CD4-positive, alpha-beta T cell treated with Interleukin-15 for 1 hour (primary cell): Measurements from ENCODE around the gene SAYSD1.

Experiments
- DNase-seq: peaks from one replicate; pipeline ENCODE4 v3.0.0-alpha.2; 2020

The SAYSD1 gene

DNA sequence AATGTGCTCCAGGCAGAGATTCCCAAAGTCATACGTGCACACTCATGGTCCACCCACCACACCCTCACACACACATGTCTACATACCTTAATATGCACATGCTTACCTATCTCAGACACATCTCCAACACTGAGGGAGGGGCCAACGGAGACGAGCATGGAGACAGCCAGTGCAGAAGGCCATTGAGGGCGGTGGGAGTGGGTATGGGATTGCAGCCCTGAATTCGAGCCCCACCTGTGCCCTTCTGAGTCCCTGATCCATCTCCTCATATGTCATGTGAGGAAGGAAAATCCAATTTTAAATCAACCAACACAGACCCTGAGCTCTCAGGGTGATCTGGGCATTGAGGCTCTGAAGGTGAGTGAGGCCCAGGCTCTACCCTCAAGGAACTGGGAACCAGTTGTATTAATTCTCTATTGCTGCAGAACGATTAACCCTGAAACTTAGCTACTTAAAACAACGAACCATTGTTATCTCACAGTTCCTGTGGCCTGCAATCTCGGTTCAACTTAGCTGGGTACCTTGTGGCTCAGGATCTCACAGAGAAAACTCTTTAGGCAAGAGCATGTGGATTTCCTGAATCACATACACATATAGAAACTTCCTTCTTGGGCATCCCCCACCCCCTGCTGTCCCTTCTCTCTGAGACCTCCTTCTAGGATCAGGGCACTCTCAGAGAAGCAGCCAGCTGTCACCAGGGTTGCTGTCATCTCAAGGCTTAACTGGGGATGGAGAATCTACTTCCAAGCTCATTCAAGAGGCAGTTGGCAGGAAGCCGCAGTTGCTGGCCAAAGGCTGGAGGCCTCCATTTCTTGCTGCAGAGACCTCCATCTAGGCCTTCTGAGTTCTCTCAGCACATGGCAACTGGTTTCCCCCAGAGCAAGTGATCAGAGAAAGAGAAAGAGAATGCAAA is 38.1 kb downstream of the SAYSD1 start:
- no peak for DNase-seq

DNA sequence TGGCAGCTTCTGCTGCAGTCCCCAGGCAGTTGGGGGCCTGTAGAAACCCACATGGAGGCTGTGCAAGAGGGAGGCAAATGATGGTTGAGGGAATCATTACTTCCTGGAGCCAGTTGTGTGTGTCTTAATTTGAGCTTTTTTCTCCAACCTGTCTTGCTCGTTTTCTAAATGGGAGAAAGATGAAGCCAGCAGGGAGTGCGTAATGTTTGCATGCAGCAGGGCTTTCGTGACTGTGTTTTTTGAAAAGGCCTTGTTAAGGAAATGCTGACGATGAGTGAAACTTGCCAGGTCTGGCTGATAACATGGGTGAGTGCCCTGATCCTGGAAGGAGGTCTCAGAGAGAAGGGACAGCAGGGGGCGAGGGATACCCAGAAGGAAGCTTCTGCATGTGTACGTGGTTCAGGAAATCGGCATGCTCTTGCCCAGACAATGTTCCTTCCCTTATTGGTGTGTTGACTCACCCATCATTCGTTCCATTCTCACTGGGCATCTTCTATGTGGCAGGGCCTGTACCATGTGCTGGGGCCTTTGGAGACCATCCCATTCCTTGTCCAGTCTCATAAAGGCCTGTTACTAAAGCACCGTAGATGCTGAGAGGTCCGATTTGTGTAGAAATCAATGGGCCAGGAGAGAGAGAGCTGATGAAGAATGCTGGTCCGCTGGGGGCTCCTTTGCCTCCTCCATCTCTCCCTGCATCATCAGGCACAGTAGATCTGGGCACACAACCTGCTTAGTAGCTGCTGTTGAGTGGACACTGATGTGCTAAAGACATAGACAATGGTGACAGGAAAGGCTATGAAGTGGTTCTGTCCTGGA is 39.0 kb downstream of the SAYSD1 start:
- DNase-seq, result no peak

DNA sequence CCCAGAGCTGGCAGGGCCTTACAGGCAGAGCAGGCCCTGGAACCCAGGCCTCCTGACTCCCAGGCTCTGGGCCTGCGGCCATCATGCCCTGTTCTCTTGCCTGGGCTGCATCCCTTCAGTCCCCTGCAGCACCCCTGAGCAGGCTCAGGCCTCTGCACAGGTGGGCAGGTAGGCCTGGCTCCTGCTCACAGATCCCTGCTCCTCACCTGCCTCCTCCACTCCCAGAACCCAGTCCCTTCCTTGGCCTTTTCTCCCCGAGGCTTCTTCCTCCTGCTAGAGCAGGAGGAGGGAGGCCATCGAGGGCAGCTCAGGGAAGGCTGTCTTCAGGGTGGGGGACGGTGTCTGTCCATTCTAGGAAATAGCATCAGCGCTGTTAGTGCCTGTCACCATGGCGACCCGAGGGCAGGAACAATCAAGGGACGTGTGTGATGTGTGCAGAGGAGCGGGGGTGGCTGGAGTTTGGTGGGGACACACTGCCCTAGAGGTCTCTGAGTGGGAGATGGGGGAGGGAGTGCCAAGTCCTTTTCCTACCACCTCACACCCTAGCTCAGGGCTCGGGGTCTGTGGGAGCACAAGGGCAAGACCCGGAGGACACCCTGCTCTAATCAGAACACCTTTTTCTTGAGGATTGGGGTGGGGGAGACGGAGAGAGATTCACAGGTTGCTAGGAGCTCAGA is 39.8 kb downstream of the SAYSD1 start:
- DNase-seq, result no peak

DNA sequence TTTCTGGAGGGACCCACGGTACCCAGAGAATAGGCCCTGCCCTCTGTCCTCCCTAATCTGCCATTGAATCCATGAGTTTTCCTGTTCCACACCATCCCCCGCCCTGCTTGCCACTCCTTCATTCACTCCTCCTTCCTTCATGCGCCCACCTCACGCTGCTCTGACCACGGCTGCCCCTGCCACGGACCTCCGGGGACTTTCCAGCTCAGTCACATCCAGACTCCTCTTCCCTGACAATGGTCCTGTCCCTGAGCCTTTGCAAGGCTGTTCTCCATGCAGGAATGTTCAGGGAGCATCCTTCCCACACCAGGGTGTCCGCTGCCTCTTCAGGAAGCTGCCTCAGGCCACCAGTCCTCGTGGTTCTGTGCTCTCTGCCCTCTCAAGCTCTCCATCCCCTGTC is 40.5 kb downstream of the SAYSD1 start:
- no peak for DNase-seq

DNA sequence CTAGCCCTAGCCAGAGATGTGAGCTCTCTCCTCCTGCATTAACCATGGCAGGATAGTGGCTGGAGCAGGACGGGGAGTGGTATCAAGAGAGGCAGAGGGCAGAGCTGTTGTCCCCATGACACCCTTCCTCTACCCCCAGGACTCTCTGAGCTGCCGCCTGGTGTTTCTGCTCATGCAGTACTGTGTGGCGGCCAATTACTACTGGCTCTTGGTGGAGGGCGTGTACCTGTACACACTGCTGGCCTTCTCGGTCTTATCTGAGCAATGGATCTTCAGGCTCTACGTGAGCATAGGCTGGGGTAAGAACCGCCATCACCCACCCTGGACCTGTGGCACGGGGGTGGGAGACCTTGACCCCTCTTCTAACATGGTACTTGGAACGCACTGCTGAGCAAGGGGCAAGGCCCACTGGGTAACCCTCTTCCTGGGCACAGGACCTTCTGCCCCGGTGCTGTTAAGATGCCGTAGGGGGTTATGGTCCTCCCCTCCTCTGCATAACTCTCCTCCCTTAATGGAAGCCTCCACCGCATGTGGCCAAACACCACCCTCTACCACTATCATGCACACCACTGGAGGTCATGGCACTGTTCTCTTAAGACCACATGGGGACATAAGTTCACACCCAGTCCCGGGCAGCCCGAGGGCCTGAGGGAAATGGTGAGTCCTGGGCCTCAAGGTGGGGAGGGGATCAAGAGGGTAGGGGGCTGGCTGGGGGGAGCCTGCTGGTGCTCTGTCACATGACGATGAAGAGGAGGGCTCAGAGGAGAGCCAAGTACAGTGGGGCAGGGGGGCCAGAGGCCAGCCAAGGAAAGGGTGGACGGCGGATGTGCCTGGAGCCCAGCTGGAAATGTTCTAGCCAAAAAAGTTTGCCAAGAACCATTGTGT is 41.3 kb downstream of the SAYSD1 start:
- peak; percentile 14 for DNase-seq

DNA sequence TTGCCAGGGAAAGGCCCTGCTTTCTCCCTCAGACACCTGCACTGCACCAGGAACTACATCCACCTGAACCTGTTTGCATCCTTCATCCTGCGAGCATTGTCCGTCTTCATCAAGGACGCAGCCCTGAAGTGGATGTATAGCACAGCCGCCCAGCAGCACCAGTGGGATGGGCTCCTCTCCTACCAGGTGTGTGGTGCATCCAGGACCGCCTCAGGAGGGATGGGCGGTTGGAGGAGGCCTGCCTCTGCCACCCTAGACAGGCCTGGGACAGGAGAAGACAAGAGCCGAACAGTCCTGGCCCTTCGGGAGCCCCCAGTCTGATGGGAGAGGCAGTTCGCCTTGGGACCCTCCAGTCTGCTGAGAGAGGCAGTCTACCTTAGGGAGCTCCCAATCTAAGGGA is 42.2 kb downstream of the SAYSD1 start:
- DNase-seq, result peak; percentile 6

DNA sequence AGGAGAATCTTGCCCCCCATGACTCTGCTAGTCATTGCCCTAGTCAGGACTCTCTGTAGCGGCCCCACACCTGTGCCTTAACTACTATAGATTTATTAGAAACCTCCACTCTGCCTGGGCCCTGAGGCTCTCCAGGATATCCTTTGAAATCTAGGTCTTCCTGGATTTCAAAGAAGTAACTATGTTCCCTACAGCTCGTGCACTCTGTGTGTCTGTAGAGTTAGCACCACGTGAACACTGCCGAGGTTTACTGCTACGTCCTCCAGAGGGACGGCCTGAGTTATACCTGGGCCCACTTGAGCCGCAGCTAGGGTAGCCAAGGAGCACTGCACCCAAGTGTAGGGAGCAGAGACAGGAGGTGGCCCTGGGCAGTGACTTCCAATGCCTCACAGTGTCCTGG is 46.6 kb downstream of the SAYSD1 start:
- no peak for DNase-seq

DNA sequence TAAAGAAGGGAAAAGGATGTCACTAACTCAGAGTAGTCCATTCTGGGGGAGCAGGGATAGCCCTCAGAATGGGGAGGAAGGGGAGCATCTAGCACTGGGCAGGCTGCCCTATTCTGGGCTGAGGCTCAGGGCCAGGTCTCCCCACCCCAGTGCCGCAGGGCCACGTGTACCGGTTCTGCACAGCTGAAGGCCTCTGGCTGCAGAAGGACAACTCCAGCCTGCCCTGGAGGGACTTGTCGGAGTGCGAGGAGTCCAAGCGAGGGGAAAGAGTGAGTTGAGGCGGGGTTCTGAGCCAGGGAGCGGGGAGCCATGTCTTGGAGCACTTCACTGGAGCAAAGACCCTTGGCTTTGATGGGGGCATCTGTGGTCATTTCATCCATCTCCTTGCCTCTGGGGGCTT is 49.4 kb downstream of the SAYSD1 start:
- peak; percentile 4 for DNase-seq

DNA sequence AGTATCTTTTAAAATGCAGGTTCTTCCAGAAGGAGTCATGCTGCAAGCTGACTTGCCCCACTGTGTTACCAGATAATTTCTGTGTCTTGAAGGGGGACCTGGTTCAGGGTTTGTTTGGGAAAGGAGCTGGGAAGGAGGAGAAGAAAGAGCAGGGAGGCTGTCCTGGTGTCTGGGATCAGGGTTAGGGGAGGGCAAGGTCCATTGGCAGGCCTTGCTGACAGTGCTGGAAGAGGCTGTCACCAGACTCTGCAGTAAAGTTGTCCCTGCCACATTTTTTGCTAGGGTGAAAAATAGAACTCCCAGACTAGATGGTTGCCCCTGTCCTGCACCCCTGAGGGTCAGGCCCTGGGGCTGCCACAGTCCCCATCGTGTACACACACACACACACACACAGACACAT is 51.5 kb downstream of the SAYSD1 start:
- DNase-seq, result peak; percentile 3

DNA sequence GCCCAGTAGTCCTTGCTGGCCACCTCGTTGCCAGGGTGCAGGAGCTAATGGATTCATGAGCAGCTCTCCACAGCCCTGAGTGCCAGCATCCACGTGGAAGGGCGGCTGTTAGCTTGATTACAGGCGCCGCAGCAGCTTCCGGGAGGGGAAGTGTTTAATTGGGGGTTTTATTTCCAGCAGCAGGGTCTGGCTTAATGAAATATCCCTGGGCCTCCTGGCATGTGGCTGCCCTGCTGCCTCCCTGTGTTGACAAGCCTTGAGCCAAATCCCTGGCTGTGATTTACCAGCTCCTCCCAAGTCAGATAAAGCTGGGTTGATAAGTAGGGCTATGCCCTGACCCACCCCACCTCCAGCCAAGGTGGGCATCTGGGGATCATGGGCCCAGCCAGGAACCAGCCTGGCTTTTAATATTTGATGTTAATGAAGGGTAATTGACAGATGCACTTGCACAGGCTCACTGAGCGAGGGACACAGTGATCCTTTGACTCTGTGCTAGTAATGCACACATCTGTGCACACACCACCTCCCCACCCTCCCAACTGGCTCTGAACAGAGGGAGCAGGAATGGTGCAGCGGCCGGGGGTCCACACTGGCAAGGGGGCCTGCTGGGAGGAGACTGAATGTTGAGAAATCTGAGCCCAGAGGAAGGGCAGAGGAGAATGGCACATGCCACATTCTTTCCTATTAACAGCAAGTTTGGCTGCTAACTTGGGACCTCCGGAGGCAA is 52.8 kb downstream of the SAYSD1 start:
- DNase-seq, result peak; percentile 6

DNA sequence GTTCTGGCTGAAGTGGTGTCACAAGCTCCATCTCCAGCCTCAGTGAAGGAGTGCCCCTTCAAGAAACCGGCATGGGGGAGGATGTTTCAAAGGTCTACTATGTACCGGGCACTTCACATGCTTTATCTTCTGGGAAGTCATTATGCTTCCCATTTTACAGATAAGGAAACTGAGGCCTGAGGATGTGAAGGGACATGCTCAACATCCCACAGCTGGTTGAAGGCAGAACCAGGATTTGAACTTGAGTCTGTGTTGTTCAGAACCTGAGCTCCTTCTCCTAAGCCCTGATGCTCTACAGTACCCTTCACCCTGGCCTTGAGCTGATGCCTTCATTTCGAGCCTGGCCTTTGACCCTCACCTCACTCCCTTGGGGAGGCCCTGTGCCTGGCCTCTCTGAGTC is 53.4 kb downstream of the SAYSD1 start:
- DNase-seq, result no peak

DNA sequence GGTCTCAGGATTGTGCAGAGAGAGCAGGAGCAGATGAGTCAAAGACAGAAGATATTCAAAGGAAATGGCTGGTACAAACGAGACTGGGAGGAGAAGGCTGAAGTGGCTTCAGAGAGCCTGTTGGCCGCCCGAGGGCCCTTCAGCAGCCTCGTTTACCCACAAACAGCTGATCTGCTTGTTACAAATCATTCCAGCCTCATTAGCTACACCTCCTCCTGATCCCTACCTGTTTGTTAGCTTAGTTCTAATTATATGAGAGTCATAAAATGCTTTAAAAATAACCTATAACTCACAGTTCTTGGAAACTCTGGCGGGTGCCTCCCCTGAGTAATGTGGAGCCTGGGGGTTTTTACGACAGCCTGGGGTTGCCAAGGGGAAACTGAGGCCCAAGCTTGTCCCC is 53.8 kb downstream of the SAYSD1 start:
- DNase-seq, result peak; percentile 8

DNA sequence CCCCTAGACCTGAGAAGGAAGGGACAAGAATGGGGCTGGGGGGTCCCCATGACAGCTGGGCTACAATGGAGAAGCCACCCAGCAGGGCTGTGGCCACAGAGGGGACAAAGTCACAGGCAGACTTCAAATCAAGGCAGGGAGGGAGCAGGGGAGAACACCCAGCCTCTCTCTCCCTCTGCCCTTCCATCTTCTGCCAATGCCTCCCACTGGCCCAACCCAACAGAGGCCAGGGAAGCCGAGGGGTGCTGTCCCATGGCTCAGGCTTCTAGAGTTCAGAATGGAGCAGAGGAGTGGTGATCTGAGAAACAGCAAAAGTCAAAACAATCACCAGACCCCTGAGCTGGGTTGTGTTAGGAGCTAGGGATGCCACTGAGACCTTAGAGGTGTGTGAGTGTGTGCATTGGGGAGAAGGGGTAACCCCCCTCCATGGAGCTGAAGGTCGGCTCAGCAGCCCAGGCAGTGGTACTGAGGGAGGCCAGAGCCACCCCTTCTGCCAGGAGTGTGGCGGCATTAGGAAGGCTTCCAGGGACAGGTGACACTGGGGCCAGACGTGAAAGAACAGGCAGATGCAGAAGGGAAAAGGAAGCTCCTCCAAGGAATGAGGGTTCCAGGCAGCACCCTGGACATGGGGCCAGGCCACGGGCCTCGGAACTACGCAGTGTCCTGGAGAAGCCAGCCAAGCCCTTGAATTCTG is 54.4 kb downstream of the SAYSD1 start:
- no peak for DNase-seq

DNA sequence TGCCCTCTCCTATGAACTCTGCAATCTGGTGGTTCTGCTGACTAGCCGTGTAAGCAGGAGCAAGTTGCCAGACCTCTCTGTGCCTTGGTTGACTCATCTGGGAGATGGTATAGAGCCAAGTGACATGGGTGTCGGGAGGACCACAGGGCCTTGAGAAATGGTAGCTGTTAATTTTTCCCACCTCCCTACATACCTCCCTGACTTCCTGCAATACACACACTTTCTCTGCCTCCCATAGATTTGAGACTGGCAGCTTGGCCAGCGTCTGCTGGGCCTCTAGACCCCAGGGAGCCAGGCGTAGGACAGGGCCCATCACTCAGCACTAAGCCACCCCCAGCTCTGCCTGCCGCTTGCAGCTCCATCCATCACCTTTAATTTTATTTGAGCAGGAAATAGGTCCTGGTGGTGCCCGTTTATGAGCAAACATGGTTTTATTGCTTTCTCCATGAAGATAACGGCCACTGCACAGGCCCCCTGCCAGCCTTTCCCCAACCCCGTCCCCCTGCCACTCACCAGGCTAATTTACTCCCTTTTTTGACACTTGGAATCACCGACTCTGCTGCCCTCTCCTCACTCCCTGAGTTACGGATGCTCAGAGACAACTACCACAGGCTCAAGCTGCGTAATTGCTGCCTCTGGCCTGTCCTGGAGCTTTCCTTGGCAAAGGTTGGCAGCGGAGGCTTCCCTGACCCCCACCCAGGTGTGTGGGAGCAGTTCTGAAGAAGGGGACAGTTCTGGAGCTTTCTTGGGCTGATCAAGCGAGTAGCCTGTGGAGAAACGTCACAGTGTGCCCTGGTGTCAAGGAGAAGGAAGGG is 55.3 kb downstream of the SAYSD1 start:
- DNase-seq, result no peak

DNA sequence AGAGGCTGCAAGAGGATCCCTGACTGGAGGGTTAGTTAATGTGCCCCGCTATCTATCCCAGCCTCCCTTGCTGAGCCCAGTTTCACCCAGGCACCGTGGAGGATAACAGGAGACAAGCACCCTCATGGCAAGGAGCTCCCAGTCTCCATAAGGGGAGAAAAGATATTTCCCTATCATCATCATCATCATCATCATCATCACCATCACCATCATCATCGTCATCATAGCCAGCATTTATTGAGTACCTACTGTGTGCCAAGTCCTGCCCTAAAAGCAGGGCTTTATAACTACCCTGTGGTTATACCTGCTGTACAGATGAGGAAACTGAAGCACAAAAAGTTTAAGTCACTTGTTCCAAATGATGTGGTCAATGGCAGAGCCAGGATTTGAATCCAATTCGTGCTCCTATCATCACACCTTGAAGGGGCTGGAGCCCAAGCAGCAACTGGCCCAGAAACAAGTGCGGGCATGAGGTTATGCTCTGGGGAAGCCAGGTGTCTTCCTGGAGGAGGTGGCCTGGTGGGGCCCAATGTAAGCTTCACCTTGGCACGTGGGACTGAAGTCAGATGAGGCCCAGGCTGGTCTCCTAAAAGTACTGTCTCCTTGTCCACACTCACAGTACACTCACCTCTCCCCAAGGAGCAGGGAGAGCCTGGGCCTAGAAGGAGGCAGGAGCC is 56.4 kb downstream of the SAYSD1 start:
- no peak for DNase-seq

DNA sequence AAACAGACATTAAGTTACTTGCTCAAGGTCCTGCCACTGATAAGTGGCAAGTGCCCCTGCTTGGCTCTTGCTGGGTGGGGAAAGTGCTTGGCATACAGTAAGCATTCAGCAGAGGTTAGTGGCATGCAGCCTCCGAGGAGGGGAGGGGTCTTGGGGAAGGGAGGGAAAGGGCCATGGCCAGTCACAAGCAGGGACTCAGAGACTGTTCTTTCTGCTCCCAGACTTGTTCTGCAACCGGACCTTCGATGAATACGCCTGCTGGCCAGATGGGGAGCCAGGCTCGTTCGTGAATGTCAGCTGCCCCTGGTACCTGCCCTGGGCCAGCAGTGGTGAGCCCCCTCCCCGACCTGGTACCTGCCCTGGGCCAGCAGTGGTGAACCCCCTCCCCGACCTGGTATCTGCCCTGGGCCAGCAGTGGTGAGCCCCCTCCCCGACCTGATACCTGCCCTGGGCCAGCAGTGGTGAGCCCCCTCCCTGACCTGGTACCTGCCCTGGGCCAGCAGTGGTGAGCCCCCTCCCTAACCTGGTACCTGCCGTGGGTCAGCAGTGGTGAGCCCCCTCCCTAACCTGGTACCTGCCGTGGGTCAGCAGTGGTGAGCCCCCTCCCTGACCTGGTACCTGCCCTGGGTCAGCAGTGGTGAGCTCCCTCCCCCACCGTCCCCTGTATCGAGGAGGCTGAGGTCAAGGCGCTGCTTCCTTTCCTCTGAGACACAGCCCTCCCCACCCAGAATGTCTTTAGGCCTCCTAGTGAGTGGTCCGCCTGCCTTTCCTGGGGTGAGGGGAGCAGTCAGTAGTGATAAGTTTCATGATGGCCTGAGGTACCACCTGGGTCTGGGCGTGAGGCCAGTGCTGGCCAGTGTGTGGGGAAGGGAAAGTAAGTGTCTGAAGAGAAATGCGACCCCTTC is 57.5 kb downstream of the SAYSD1 start:
- DNase-seq, result no peak

DNA sequence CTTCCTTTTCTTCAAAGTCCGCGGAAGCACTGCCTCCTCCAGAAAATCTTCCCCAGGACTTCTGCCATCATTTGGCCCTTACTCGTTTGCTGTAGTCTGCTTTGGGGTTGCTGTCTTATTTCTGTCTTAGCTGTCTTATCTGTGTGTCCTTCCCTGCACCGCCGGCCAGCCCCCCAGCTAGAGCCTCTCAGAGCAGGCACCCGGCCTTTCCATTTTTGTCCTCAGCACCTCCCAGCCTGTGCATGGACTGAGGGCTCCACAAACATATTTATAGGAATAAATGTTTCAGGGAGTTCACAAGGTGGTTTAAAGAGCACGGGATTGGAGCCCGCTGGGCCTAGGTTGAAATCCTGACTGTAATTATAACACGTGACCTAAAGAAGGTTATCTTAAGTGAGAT is 58.3 kb downstream of the SAYSD1 start:
- no peak for DNase-seq

DNA sequence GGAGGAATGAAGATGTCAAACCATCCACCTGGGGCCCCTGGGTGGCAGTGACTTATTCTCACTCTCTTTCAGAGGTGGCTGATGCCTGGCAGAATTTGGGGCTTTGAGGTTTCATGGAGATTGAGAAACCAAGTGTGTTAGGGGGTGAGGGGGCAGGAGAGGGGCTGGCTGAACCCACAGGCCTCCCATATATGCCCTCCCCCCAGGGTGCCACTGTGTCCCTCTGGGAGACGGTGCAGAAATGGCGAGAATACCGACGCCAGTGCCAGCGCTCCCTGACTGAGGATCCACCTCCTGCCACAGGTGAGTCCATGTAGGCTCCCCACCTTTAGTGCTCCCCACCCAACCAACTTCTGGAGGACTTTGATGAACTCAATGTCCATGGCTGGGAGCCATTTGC is 58.8 kb downstream of the SAYSD1 start:
- no peak for DNase-seq

DNA sequence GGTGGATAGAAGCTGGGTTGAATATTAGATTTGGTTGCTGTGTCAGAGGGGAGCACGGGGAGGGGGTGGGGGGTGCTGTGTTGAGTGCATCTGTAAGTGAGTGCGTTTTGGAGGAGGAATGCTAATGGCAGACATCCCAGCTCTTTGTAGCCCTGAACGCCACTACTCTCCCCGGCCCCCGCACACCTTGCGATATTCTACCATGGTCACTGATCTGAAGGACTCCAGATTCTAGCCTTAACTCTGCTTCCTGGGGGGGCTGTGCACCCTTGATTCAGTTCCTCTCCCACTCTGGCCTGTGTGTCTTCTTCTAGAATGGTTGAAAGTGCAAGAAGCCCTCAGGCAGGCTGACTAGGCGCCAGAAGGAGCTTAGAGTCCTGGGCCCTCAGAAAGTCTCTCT is 59.3 kb downstream of the SAYSD1 start:
- no peak for DNase-seq
